Stomach (tissue), 9 donors: ENCODE measurements around the gene CALY. TPM values are rescaled to one million over a fixed set of nuclear protein-coding genes. Genes with fewer than 3 reads are reported as not detected.

Experiments used
- DNase-seq, 2 donors: peaks; one replicate each; pipeline versions ENCODE4 v3.0.0 to v3.0.0-alpha.2; 2013 to 2019
- H3K27ac ChIP-seq, 5 donors: fragments of 200-600 bp in 4 of 5; sonication (generic) in 4 of 5; one replicate each; pipeline ENCODE4 v1.5.1; 2013 to 2019; ENCODE audit warnings: mild to moderate bottlenecking in 1 of 5, moderate library complexity in 1 of 5
- H3K27me3 ChIP-seq, 3 donors: fragments of 200-600 bp; sonication (generic); one replicate each; pipeline ENCODE4 v1.5.1; 2017 to 2019; ENCODE audit warnings: mixed run types in 1 of 3
- H3K36me3 ChIP-seq, 4 donors: fragments of 200-600 bp; sonication (generic); 1 replicate in 3 of 4; 2 replicates in 1 of 4; pipeline ENCODE4 v1.5.1; 2016 to 2019
- H3K4me1 ChIP-seq, 4 donors: fragments of 200-600 bp; sonication (generic); one replicate each; pipeline ENCODE4 v1.5.1; 2016 to 2019
- H3K4me3 ChIP-seq, 4 donors: fragments of 200-600 bp; sonication (generic) in 3 of 4; one replicate each; pipeline ENCODE4 v1.5.1; 2016 to 2019; ENCODE audit warnings: mild to moderate bottlenecking in 1 of 4
- H3K9me3 ChIP-seq, 4 donors: fragments of 200-600 bp; sonication (generic); one replicate each; pipeline ENCODE4 v1.5.1; 2016 to 2019
- EP300 ChIP-seq: sonication (generic); formaldehyde crosslinking; IDR thresholded peaks from one replicate; pipeline ENCODE4 v1.6.1; 2017; ENCODE audit warnings: antibody characterized with exemption
- POLR2A ChIP-seq, 4 donors: fragments of 450-650 bp; IDR thresholded peaks; one replicate each; pipeline ENCODE4 v1.6.1; 2016; ENCODE audit warnings: antibody characterized with exemption in 4 of 4, control low read depth in 2 of 4, mild to moderate bottlenecking in 1 of 4, moderate library complexity in 1 of 4
- POLR2AphosphoS5 ChIP-seq, 3 donors: sonication (generic); formaldehyde crosslinking; IDR thresholded peaks; one replicate each; pipeline ENCODE4 v1.6.1; 2016; ENCODE audit warnings: antibody characterized with exemption in 3 of 3
- WGBS, 5 donors: extraction: QIAGEN DNeasy Blood & Tissue Kit in 3 of 5; methylation state at CpG; one replicate each; pipeline versions ENCODE4 v1.1.5 to v1.1.7; 2013 to 2018; 5-methylcytosine and 5-hydroxymethylcytosine counted together
- intact Hi-C: fragments of 100-400 bp; cut with DNase I; formaldehyde crosslinking; loops from one replicate; pipeline ENCODE4 v1.15.1; 2023; ENCODE audit warnings: low total_unique reads
- polyA plus RNA-seq, 3 donors: library from polyadenylated mRNA; stranded (reverse); fragments of 200-250 nt; gene quantifications; one replicate each; pipeline ENCODE4 v1.2.3, GENCODE V29; 2013
- total RNA-seq, 5 donors: library from RNA; depleted of rRNA; stranded (reverse); fragments of >200 nt; gene quantifications; one replicate each; pipeline versions ENCODE4 v1.1.0 to v1.2.3, GENCODE V29; 2014 to 2016
- TF ChIP-seq, protein P1 (sequence below), 7 experiments: fragments of 450-650 bp in 4 of 7; fragments of 200-600 bp in 3 of 7; sonication (generic) in 3 of 7; IDR thresholded peaks; one replicate each; pipeline ENCODE4 v1.5.1; 2016 to 2019; ENCODE audit warnings: antibody characterized with exemption in 7 of 7, control low read depth in 2 of 7, mild to moderate bottlenecking in 1 of 7
- donor health status: healthy with polysubstance abuse.
- donor health status: Bipolar disorder and iron deficiency.
- donor health status: healthy.

CALY gene
- total and polyA plus RNA-seq, 8 donors, result 0.44 to 2.6 (median 1.4) TPM; not detected in 4

GRCh38 chr10:133313192-133313591 is 23.5 kb downstream of the CALY start:
- 61 to 76% (median 69%) methylated on average over 4 of the region's 4 CpGs for WGBS, 5 donors
- no peak overlapping the region for H3K4me3 ChIP-seq

GRCh38 chr10:133312769-133313145 is 23.9 kb downstream of the CALY start:
- no peak for DNase-seq
- Histone ChIP-seq H3K4me3 (no peak overlapping the region), H3K27ac (no peak overlapping the region), H3K9me3 (no peaks in the 10 kb centered on the region), H3K4me1 (peaks cover 9 to 22% (median 17%) of the 10 kb centered on the region in 4 donors), H3K27me3 (no peaks in the 10 kb centered on the region), H3K36me3 (peaks cover 15 to 39% (median 37%) of the 10 kb centered on the region in 4 donors)
- TF ChIP-seq EP300 (no peak), POLR2AphosphoS5 (IDR thresholded peaks at IDR 0.05) (no peak), POLR2A (IDR thresholded peaks at IDR 0.05) (no peak)
- TF ChIP-seq, protein P1, sequence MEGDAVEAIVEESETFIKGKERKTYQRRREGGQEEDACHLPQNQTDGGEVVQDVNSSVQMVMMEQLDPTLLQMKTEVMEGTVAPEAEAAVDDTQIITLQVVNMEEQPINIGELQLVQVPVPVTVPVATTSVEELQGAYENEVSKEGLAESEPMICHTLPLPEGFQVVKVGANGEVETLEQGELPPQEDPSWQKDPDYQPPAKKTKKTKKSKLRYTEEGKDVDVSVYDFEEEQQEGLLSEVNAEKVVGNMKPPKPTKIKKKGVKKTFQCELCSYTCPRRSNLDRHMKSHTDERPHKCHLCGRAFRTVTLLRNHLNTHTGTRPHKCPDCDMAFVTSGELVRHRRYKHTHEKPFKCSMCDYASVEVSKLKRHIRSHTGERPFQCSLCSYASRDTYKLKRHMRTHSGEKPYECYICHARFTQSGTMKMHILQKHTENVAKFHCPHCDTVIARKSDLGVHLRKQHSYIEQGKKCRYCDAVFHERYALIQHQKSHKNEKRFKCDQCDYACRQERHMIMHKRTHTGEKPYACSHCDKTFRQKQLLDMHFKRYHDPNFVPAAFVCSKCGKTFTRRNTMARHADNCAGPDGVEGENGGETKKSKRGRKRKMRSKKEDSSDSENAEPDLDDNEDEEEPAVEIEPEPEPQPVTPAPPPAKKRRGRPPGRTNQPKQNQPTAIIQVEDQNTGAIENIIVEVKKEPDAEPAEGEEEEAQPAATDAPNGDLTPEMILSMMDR (IDR thresholded peaks at IDR 0.05), result no peak
- intact Hi-C loops, result loop anchor here (5.0 kb wide), 1 partner anchor 55 kb away; no protein-coding TSS in a partner anchor
- 86 to 94% (median 92%) methylated on average over 9 of the region's 9 CpGs for WGBS, 5 donors

More at GRCh38 chr10:133313192-133313591, 23.5 kb downstream of the CALY start:
- peaks cover 15 to 39% (median 37%) of the 10 kb centered on the region in 4 donors for H3K36me3 ChIP-seq
- no peak for DNase-seq
- H3K9me3 ChIP-seq, result no peaks in the 10 kb centered on the region
- intact Hi-C loops, result loop anchor here (5.0 kb wide), 1 partner anchor 56 kb away; no protein-coding TSS in a partner anchor
- TF ChIP-seq POLR2A (IDR thresholded peaks at IDR 0.05), result no peak
- no peak for TF ChIP-seq EP300
- TF ChIP-seq, protein P1 (IDR thresholded peaks at IDR 0.05), result no peak
- TF ChIP-seq POLR2AphosphoS5 (IDR thresholded peaks at IDR 0.05), result no peak
- H3K27me3 ChIP-seq, result no peaks in the 10 kb centered on the region
- H3K4me1 ChIP-seq, result peaks cover 7 to 20% (median 13%) of the 10 kb centered on the region in 4 donors
- no peak overlapping the region for H3K27ac ChIP-seq

- H3K4me1 ChIP-seq, result peaks cover 15 to 28% (median 23%) of the 10 kb centered on the region in 4 donors
- H3K36me3 ChIP-seq, result peaks cover 15 to 39% (median 37%) of the 10 kb centered on the region in 4 donors
- TF ChIP-seq EP300 (no peak), POLR2A (IDR thresholded peaks at IDR 0.05) (no peak), POLR2AphosphoS5 (IDR thresholded peaks at IDR 0.05) (no peak)
- TF ChIP-seq, protein P1 (IDR thresholded peaks at IDR 0.05), result no peak
- 93 to 95% (median 95%) methylated on average over 23 of the region's 23 CpGs for WGBS, 5 donors
- H3K4me3 ChIP-seq, result no peak overlapping the region
- H3K27me3 ChIP-seq, result no peaks in the 10 kb centered on the region
- no peak for DNase-seq
- H3K9me3 ChIP-seq, result no peaks in the 10 kb centered on the region
- no peak overlapping the region for H3K27ac ChIP-seq
- intact Hi-C loops, result loop anchor here (5.0 kb wide), 1 partner anchor 55 kb away; no protein-coding TSS in a partner anchor
Measured at GRCh38 chr10:133312016-133312768, 24.5 kb downstream of the CALY start.

DNA sequence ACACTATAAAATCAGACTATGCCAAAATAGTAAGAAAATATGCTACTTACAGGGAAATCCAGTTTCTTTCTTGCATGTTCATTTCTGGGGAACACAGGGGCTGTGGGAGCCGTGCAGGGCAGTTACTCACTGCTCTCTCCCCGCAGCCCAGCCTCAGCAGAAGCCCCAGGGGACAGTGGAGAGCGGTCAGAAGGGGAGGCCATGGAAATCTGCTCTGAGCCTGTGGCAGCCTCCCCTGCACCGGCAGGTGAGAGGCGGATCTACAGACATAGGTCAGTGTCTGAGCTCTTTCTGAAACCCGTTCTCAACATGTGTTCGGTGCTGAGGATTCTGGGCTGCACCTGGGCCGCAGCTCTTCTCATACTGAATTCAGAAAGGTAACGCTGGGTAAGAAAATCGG is 25.1 kb downstream of the CALY start:
- DNase-seq, result no peak
- intact Hi-C loops, result loop anchor here (5.0 kb wide), 1 partner anchor 54 kb away; no protein-coding TSS in a partner anchor
- WGBS, 5 donors, result 92 to 94% (median 93%) methylated on average over 10 of the region's 10 CpGs

More for the DNA sequence above, 25.1 kb downstream of the CALY start:
- Histone ChIP-seq H3K9me3 (no peaks in the 10 kb centered on the region), H3K27ac (no peak overlapping the region), H3K27me3 (no peaks in the 10 kb centered on the region), H3K36me3 (peaks cover 15 to 39% (median 37%) of the 10 kb centered on the region in 4 donors), H3K4me1 (peaks cover 21 to 34% (median 29%) of the 10 kb centered on the region in 4 donors), H3K4me3 (no peak overlapping the region)
- TF ChIP-seq POLR2A (IDR thresholded peaks at IDR 0.05), result no peak
- TF ChIP-seq POLR2AphosphoS5 (IDR thresholded peaks at IDR 0.05), result no peak
- TF ChIP-seq, protein P1 (IDR thresholded peaks at IDR 0.05), result no peak
- no peak for TF ChIP-seq EP300
